Right lobe of liver (tissue), 6 donors: Measurements from ENCODE around the gene SPEM3. TPM values are rescaled to one million over a fixed set of nuclear protein-coding genes. Genes with fewer than 3 reads are reported as not detected.

Source experiments
- ATAC-seq, 4 donors: fragments of 200-7000 bp; cut with Tn5 transposase; one replicate each; pipeline ENCODE4 v1.9.1; 2020; ENCODE audit warnings: mild to moderate bottlenecking in 4 of 4, moderate library complexity in 4 of 4
- DNase-seq, 3 donors: peaks; one replicate each; pipeline ENCODE4 v3.0.0-alpha.2; 2020
- H3K27ac ChIP-seq, 3 donors: fragments of 200-600 bp; one replicate each; pipeline ENCODE4 v1.8.0; 2022
- H3K27me3 ChIP-seq, 2 donors: fragments of 200-600 bp; one replicate each; pipeline ENCODE4 v1.8.0; 2022
- H3K36me3 ChIP-seq, 4 donors: fragments of 200-600 bp; sonication (generic) in 1 of 4; one replicate each; pipeline versions ENCODE4 v1.5.1 to v1.8.0; 2017 to 2022; ENCODE audit warnings: control low read depth in 1 of 4
- H3K4me1 ChIP-seq, 4 donors: fragments of 200-600 bp; sonication (generic) in 1 of 4; one replicate each; pipeline versions ENCODE4 v1.5.1 to v1.8.0; 2017 to 2022; ENCODE audit warnings: control low read depth in 1 of 4
- H3K4me3 ChIP-seq, 3 donors: fragments of 200-600 bp; one replicate each; pipeline ENCODE4 v1.8.0; 2022
- H3K9me3 ChIP-seq, 4 donors: fragments of 200-600 bp; sonication (generic) in 1 of 4; one replicate each; pipeline versions ENCODE4 v1.5.1 to v1.8.0; 2017 to 2022; ENCODE audit warnings: control low read depth in 1 of 4
- CTCF ChIP-seq, 4 donors: fragments of 200-600 bp in 3 of 4; fragments of 450-650 bp in 1 of 4; IDR thresholded peaks; one replicate each; pipeline versions ENCODE4 v1.5.1 to v1.8.0; 2016 to 2022; ENCODE audit warnings: antibody characterized with exemption in 4 of 4, mild to moderate bottlenecking in 2 of 4
- POLR2A ChIP-seq: fragments of 450-650 bp; IDR thresholded peaks from one replicate; pipeline ENCODE4 v1.6.1; 2017; ENCODE audit warnings: antibody characterized with exemption, mild to moderate bottlenecking
- WGBS: methylation state at CpG from one replicate; pipeline ENCODE4 v1.1.6; 2018; ENCODE audit warnings: low coverage, low lambda C conversion rate; ENCODE audit not compliant: insufficient coverage; ENCODE audit errors: missing lambda C conversion rate; 5-methylcytosine and 5-hydroxymethylcytosine counted together
- intact Hi-C, 2 donors: fragments of 100-400 bp; cut with DNase I; formaldehyde crosslinking; loops; one replicate each; pipeline versions ENCODE4 v1.11.2 to v1.14.1; 2022
- total RNA-seq, 6 experiments: library from RNA; depleted of rRNA in 2 of 6; stranded (reverse); fragments of >200 nt in 2 of 6; fragmentation: NEBNext Ultra II Directional in 3 of 6; extraction: Animal tissue kit (Norgen Biotek cat#: 25700) in 3 of 6; gene quantifications; one replicate each; pipeline versions ENCODE4 v1.1.0 to v1.2.4, GENCODE V29; 2016 to 2023
- donor health status: DM: no; HTN: yes; CAD: no.
- donor health status: DM: no; HTN: no; CAD: no.
- donor health status: DM: no; HTN: no; CAD: no.
- donor health status: DM: no; HTN: yes; CAD: no.
- donor health status: DM: no; HTN: yes; CAD: no.

SPEM3 gene
- total RNA-seq, 6 experiments from 2014 or later, result not detected

GRCh38 chr17:7382901-7383300 lies 45.8 kb upstream of the SPEM3 start:
- WGBS, result 77% methylated on average over 3 of the region's 10 CpGs
- Histone ChIP-seq H3K4me3 (no peak overlapping the region), H3K9me3 (no peaks in the 10 kb centered on the region), H3K27ac (no peak overlapping the region), H3K27me3 (no peaks in the 10 kb centered on the region), H3K4me1 (peaks cover 0 to 10% (median 0%) of the 10 kb centered on the region in 4 donors), H3K36me3 (no peaks in the 10 kb centered on the region)
- no peak for ATAC-seq
- intact Hi-C loops, result no loop called here
- TF ChIP-seq CTCF (IDR thresholded peaks at IDR 0.05) (no peak), POLR2A (no peak)
- no peak for DNase-seq

GRCh38 chr17:7383371-7383741 lies 45.3 kb upstream of the SPEM3 start:
- no peak overlapping the region for H3K27ac ChIP-seq
- H3K9me3 ChIP-seq, result no peaks in the 10 kb centered on the region
- TF ChIP-seq POLR2A, result no peak
- TF ChIP-seq CTCF (IDR thresholded peaks at IDR 0.05), result no peak
- H3K4me3 ChIP-seq, result no peak overlapping the region
- intact Hi-C loops, result no loop called here
- H3K27me3 ChIP-seq, result no peaks in the 10 kb centered on the region
- no peak for DNase-seq
- H3K4me1 ChIP-seq, result peaks cover 0 to 10% (median 0%) of the 10 kb centered on the region in 4 donors
- WGBS, result 92% methylated on average over 2 of the region's 11 CpGs
- H3K36me3 ChIP-seq, result peaks cover 0 to 2% (median 0%) of the 10 kb centered on the region in 4 donors
- ATAC-seq, result no peak

- WGBS, result no CpG with 5 or more reads among the region's 65 CpGs
- Histone ChIP-seq H3K9me3 (no peaks in the 10 kb centered on the region), H3K4me3 (peak overlapping the region; percentile 16 to 42 (median 18)), H3K27me3 (no peaks in the 10 kb centered on the region), H3K4me1 (peaks cover 0 to 10% (median 0%) of the 10 kb centered on the region in 4 donors), H3K27ac (no peak overlapping the region), H3K36me3 (peaks cover 0 to 8% (median 0%) of the 10 kb centered on the region in 4 donors)
- intact Hi-C loops, result no loop called here
- DNase-seq (no peak), ATAC-seq (peak; percentile 16 to 47 (median 34))
- TF ChIP-seq POLR2A (no peak), CTCF (IDR thresholded peaks at IDR 0.05) (no peak)
Observed at GRCh38 chr17:7383742-7384488, 44.7 kb upstream of the SPEM3 start.

GRCh38 chr17:7384489-7385081 lies 44.1 kb upstream of the SPEM3 start:
- WGBS, result 90% methylated on average over 6 of the region's 23 CpGs
- H3K4me1 ChIP-seq, result peaks cover 0 to 10% (median 0%) of the 10 kb centered on the region in 4 donors
- no peak for TF ChIP-seq CTCF (IDR thresholded peaks at IDR 0.05)
- no peak for TF ChIP-seq POLR2A
- peaks cover 0 to 11% (median 0%) of the 10 kb centered on the region in 4 donors for H3K36me3 ChIP-seq
- H3K27me3 ChIP-seq, result no peaks in the 10 kb centered on the region
- ATAC-seq, result no peak
- H3K4me3 ChIP-seq, result peak overlapping the region in 2 of 3 donors; percentile 16 to 42
- no peaks in the 10 kb centered on the region for H3K9me3 ChIP-seq
- H3K27ac ChIP-seq, result no peak overlapping the region
- DNase-seq, result no peak
- intact Hi-C loops, result no loop called here
